IPS DF 6.9 (cell line): Measurements from ENCODE around the gene SLAMF9.

ENCODE experiments used
- DNase-seq: peaks from one replicate; pipeline ENCODE4 v3.0.0-alpha.2; 2013; ENCODE audit warnings: low read depth, low spot score
- H3K27ac ChIP-seq: one replicate; pipeline ENCODE4 v1.5.1; 2013; ENCODE audit warnings: low read length, control low read depth
- H3K27me3 ChIP-seq: 2 replicates; pipeline ENCODE4 v1.6.1; 2013; ENCODE audit warnings: mild to moderate bottlenecking, low read length; ENCODE audit not compliant: control insufficient read depth, insufficient read depth
- H3K36me3 ChIP-seq: 2 replicates; pipeline ENCODE4 v1.6.1; 2013; ENCODE audit warnings: low read length; ENCODE audit not compliant: control insufficient read depth, insufficient read depth
- H3K4me1 ChIP-seq: 2 replicates; pipeline ENCODE4 v1.6.1; 2013; ENCODE audit warnings: low read length; ENCODE audit not compliant: control insufficient read depth, insufficient read depth
- H3K4me3 ChIP-seq: 2 replicates; pipeline ENCODE4 v1.5.1; 2013; ENCODE audit warnings: mild to moderate bottlenecking, low read length
- H3K9me3 ChIP-seq: 2 replicates; pipeline ENCODE4 v1.6.1; 2013; ENCODE audit warnings: low read length, inconsistent platforms; ENCODE audit not compliant: control insufficient read depth, insufficient read depth
- WGBS: extraction: QIAGEN DNeasy Blood & Tissue Kit; methylation state at CpG from one replicate; pipeline ENCODE4 v1.1.7; 2013; ENCODE audit warnings: mixed read lengths, missing lambda C conversion rate; ENCODE audit not compliant: insufficient read length, insufficient coverage; 5-methylcytosine and 5-hydroxymethylcytosine counted together

Gene SLAMF9

DNA sequence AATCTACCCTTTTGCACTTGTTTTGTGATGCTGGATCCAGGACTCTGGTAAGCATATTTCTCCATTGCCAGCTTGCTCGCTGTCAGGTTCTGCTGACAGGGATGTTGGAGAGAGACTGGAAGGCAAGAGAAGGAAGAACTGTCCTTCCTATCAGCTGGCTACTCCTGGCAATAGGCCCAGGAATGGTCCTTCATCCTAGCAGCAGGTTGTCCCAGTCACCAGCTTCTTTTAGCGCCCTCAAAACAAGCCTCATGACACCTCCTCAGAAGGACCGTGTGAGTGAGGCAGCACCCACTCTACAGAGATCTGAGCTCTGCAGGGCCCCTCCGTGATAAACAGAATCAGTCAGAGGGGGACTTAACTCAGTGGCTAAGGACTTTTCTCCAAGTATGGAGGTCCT, 33.1 kb upstream of the SLAMF9 start:
- Histone ChIP-seq H3K36me3 (no peaks in the 10 kb centered on the region), H3K27me3 (no peaks in the 10 kb centered on the region), H3K4me1 (no peaks in the 10 kb centered on the region), H3K27ac (no peak overlapping the region), H3K9me3 (no peaks in the 10 kb centered on the region), H3K4me3 (no peak overlapping the region)
- WGBS: no CpG with 5 or more reads among the region's 4 CpGs
- no peak for DNase-seq

DNA sequence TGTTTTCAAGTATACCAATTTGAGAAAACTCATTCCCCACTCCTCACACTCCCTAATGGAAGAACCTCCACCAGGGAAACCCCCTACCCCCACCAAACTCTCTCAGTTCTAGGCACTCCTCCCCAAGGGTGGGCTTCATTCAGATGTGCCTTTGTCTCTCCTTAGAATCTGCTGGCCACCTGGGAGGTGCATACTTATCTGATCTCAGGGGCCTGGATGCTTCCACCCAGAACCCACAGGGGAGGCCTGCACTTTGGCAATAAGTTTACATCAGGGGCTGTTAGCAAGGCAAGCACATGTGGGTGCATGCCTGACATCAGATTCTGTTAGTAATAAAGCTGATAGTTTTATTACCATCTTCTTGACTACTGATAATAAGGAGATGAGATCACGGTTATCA, 32.5 kb upstream of the SLAMF9 start:
- no CpG with 5 or more reads among the region's 1 CpG for WGBS

DNA sequence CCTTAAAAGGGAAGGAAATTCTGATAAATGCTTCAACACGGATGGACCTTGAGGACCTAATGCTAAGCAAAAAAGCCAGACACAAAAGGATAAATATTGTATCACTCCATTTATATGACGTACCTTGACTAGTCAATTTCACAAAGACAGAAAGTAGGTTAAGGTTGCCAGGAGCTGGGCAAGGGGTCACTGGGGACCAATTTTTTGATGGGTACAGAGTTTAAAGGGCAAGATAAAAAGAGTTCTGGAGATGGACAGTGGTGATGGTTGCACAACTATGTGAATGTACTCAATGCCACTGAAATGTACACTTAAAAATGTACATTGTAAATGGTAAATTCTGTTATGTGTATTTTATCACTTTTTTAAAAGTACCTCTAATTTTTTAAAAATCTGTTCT, 32.1 kb upstream of the SLAMF9 start:
- no CpG with 5 or more reads among the region's 2 CpGs for WGBS
- Histone ChIP-seq H3K9me3 (no peaks in the 10 kb centered on the region), H3K27me3 (no peaks in the 10 kb centered on the region), H3K36me3 (no peaks in the 10 kb centered on the region), H3K27ac (no peak overlapping the region), H3K4me3 (no peak overlapping the region), H3K4me1 (no peaks in the 10 kb centered on the region)
- no peak for DNase-seq

More for the DNA sequence above, 32.5 kb upstream of the SLAMF9 start:
- Histone ChIP-seq H3K27ac (no peak overlapping the region), H3K27me3 (no peaks in the 10 kb centered on the region), H3K4me3 (no peak overlapping the region), H3K4me1 (no peaks in the 10 kb centered on the region), H3K9me3 (no peaks in the 10 kb centered on the region), H3K36me3 (no peaks in the 10 kb centered on the region)
- DNase-seq: no peak

DNA sequence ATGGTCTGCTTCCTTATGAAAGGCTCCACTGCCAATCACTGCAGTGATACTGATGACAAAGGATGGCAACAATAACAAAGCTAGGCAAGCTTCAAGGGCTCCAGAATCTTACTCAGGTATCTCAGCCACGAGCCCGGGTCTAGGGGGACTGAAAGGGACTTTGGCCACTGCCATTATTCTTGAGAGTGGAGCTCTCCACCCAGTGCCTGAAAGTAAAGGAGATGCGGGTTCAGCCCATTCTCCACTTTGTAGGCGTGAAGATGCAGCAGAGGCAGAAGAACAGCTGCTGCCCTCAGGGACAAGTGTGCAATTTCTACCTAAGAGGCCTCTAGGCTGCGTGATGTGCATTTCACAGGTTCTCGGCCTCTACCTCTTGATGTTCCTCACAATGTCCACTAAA, 31.4 kb upstream of the SLAMF9 start:
- Histone ChIP-seq H3K27me3 (no peaks in the 10 kb centered on the region), H3K4me1 (no peaks in the 10 kb centered on the region), H3K36me3 (no peaks in the 10 kb centered on the region), H3K9me3 (no peaks in the 10 kb centered on the region), H3K4me3 (no peak overlapping the region), H3K27ac (no peak overlapping the region)
- no CpG with 5 or more reads among the region's 6 CpGs for WGBS
- DNase-seq: no peak

DNA sequence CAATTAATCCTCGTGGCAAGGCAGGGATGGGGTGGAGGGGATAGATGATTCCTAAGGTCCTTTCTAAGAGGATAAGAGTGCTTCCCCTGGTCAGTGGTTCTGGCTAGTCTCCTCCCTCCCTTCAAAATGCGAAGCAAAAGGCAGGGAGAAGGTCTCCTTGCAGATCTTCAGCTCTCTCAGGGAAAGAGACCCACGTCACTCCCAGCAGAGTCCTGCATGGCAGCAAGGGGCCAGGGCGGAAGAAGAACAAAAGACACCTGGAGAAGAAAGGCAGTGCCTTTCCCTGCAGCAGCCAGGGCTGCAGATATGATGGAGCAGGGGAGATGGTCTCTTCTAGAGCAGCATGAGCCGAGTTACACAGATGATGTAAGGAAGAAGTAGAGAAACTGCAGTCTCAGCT, 29.6 kb upstream of the SLAMF9 start:
- Histone ChIP-seq H3K36me3 (no peaks in the 10 kb centered on the region), H3K27me3 (no peaks in the 10 kb centered on the region), H3K4me3 (no peak overlapping the region), H3K4me1 (no peaks in the 10 kb centered on the region), H3K27ac (no peak overlapping the region), H3K9me3 (no peaks in the 10 kb centered on the region)
- no CpG with 5 or more reads among the region's 5 CpGs for WGBS
- DNase-seq: no peak

DNA sequence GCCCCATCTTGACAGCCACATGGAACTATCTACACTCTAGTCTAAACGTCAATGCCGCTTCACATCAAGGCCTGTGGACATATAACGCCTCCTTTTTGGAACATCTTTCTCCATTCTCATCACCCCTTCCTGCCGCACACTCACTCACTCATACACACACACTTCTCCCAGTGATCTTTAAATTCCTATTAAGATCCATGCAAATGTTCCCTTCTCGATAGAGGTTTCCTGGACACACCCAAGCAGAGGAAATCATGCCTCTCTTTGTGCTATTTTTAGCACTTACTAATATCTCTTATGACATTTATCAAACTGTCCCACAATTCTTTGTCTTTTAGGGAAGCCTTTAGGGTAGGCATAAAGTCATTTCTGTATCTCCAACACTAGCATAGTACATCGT, 28.2 kb upstream of the SLAMF9 start:
- Histone ChIP-seq H3K27ac (no peak overlapping the region), H3K4me1 (no peaks in the 10 kb centered on the region), H3K9me3 (no peaks in the 10 kb centered on the region), H3K4me3 (no peak overlapping the region), H3K36me3 (no peaks in the 10 kb centered on the region), H3K27me3 (no peaks in the 10 kb centered on the region)
- WGBS: 100% methylated on average over 1 of the region's 6 CpGs
- DNase-seq: no peak

DNA sequence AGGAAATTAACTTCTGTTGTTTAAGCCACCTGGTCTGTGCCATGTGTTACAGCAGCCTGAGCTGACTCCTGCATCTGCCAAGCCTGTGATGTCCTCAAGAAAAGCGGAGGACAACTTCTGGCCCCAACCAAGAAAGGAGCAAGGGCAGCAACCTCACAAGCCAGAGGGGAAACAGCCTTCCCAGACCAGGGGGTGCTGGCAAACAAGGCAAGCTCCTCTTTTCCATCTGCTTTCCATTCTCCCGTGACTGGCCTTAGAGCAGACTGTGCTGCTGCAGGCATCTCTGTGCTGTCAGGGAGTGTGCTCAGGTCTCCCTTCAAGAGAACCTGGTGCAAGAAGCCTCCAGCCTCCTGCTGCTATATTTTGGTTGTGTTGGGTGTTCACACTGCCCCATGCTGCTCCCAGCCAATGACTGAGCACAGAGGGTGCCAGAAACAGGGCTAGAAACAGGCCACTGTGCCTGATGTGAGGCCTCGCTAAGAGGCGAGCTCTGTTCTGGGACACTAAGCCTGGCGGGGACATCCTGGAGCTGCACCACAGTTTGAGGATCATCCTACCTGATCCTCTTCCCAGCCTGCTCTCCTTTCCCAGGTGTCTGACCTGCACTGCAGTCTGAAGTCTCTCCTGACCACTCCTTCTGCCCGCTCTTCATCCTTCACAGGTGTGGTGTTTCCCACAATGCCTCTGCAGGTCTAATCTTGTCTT, 27.5 kb upstream of the SLAMF9 start:
- no CpG with 5 or more reads among the region's 6 CpGs for WGBS
- H3K4me3 ChIP-seq: no peak overlapping the region
- no peaks in the 10 kb centered on the region for H3K4me1 ChIP-seq

DNA sequence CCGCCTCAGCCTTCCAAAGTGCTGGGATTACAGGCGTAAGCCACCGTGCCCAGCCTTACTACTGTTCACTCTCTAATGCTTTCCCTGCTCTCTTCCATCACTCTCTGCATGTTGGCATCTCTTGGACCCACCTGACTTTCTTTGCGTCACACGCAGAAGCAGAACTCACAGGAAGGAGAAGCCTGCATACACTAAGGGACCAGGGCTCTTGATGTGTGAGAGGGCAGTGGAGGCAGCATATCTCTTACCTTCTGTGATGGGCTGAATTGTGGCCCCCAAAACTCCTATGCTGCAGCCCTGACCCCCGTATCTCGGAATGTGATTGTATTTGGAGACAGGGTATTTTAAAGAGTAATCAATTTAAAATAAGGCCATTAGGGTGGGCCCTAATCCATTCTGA, 26.7 kb upstream of the SLAMF9 start:
- DNase-seq: no peak
- H3K36me3 ChIP-seq: no peaks in the 10 kb centered on the region
- no peaks in the 10 kb centered on the region for H3K9me3 ChIP-seq
- no peak overlapping the region for H3K27ac ChIP-seq
- no peaks in the 10 kb centered on the region for H3K4me1 ChIP-seq
- no peaks in the 10 kb centered on the region for H3K27me3 ChIP-seq
- no CpG with 5 or more reads among the region's 7 CpGs for WGBS
- no peak overlapping the region for H3K4me3 ChIP-seq

More for the DNA sequence above, 27.5 kb upstream of the SLAMF9 start:
- no peak overlapping the region for H3K27ac ChIP-seq
- no peaks in the 10 kb centered on the region for H3K27me3 ChIP-seq
- no peak for DNase-seq
- H3K9me3 ChIP-seq: no peaks in the 10 kb centered on the region
- no peaks in the 10 kb centered on the region for H3K36me3 ChIP-seq

DNA sequence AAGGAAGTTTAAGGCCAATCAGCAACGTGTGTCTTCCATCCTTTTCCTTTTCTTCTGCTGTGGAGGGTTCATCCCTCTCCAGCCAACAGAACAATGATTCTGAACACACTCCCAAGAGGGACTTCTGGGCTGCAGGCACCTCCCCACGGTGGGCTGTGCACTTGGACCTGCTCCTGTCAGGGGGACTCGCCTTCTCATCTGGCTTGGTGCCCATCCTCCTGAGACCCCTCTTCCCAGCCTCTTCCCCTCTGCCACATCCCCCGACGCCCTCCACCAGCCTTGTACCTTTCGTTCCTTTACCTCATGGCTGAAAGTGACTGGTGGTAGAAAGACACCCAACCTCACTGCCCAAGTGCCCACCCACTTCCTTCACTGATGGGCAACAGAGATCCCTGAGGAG, 26.0 kb upstream of the SLAMF9 start:
- Histone ChIP-seq H3K27ac (no peak overlapping the region), H3K27me3 (no peaks in the 10 kb centered on the region), H3K4me3 (no peak overlapping the region), H3K4me1 (no peaks in the 10 kb centered on the region), H3K9me3 (no peaks in the 10 kb centered on the region), H3K36me3 (no peaks in the 10 kb centered on the region)
- DNase-seq: no peak
- no CpG with 5 or more reads among the region's 6 CpGs for whole genome bisulfite sequencing

DNA sequence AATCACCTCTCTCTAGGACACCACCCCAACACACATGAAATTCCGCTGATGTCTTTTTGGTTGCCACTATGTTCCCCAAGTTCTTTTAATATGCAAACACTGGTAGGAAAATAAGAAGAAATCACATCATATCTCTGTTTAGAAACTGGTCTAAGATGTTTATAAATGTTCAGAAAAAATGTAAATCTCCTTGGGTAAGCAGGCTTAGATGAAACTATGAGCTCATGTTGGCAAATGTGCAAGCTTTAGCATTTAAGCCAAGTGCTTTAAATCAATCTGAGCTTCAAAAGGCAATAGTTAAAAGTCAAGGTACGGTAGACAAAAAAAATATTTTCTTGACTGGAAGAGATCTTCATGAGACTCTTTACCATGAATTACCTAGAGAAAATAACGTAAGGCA, 25.2 kb upstream of the SLAMF9 start:
- no CpG with 5 or more reads among the region's 3 CpGs for WGBS
- no peak for DNase-seq

DNA sequence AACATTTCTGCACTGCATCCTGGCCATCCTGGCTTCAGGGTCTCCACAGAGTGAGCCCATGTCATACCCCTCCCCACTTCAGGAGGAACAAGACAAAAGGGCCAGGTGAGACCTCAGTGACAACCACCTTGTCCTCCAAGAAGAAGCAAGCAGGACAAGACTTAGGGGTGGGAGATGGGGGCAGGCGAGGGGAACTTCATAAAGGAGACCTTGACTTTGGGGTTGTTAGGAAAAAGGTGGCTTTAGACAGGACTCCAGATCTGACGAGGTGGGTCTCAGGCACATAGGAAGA, 24.0 kb upstream of the SLAMF9 start:
- H3K27ac ChIP-seq: no peak overlapping the region
- no peaks in the 10 kb centered on the region for H3K9me3 ChIP-seq
- WGBS: no CpG with 5 or more reads among the region's 2 CpGs
- no peak for DNase-seq
- no peaks in the 10 kb centered on the region for H3K27me3 ChIP-seq
- H3K36me3 ChIP-seq: no peaks in the 10 kb centered on the region
- H3K4me1 ChIP-seq: no peaks in the 10 kb centered on the region
- no peak overlapping the region for H3K4me3 ChIP-seq

More for the DNA sequence above, 25.2 kb upstream of the SLAMF9 start:
- no peak overlapping the region for H3K4me3 ChIP-seq
- H3K27ac ChIP-seq: no peak overlapping the region
- H3K9me3 ChIP-seq: no peaks in the 10 kb centered on the region
- no peaks in the 10 kb centered on the region for H3K36me3 ChIP-seq
- no peaks in the 10 kb centered on the region for H3K27me3 ChIP-seq
- H3K4me1 ChIP-seq: no peaks in the 10 kb centered on the region
